OCI-LY1 (cell line): ENCODE data around the gene KRTAP7-1.

Experiments used
- H2AFZ ChIP-seq: fragments of 200-600 bp; sonication (generic), shearing (Covaris generic); 2 replicates; pipeline ENCODE4 v1.6.0; 2014; ENCODE audit warnings: antibody characterized with exemption, mild to moderate bottlenecking, low read length
- H3F3A ChIP-seq: fragments of 200-600 bp; sonication (generic), shearing (Covaris generic); 2 replicates; pipeline ENCODE4 v1.6.0; 2014; ENCODE audit warnings: mild to moderate bottlenecking, antibody characterized with exemption, low read length, moderate library complexity; ENCODE audit not compliant: insufficient read depth
- H3K27ac ChIP-seq: fragments of 200-600 bp; sonication (generic); 2 replicates; pipeline ENCODE4 v1.5.1; 2014; ENCODE audit warnings: low read length, mixed run types, mild to moderate bottlenecking, low read depth; ENCODE audit not compliant: poor library complexity, severe bottlenecking
- H3K27me3 ChIP-seq: fragments of 200-600 bp; sonication (generic); 2 replicates; pipeline ENCODE4 v1.6.0; 2014; ENCODE audit warnings: antibody characterized with exemption, mild to moderate bottlenecking, low read length, moderate library complexity; ENCODE audit not compliant: insufficient read depth
- H3K36me3 ChIP-seq: fragments of 200-600 bp; sonication (generic); 2 replicates; pipeline ENCODE4 v1.6.1; 2014; ENCODE audit warnings: mild to moderate bottlenecking, antibody characterized with exemption, low read length, moderate library complexity, mixed read lengths; ENCODE audit not compliant: insufficient read depth
- H3K4me1 ChIP-seq: fragments of 200-600 bp; sonication (generic); 2 replicates; pipeline ENCODE4 v1.5.1; 2014; ENCODE audit warnings: mild to moderate bottlenecking, low read length, moderate library complexity; ENCODE audit not compliant: insufficient read depth, severe bottlenecking
- H3K4me2 ChIP-seq: fragments of 200-600 bp; sonication (generic), shearing (Covaris generic); 2 replicates; pipeline ENCODE4 v1.6.1; 2014; ENCODE audit warnings: low read length
- H3K4me3 ChIP-seq: fragments of 200-600 bp; sonication (generic); 2 replicates; pipeline ENCODE4 v1.5.1; 2014; ENCODE audit warnings: low read length, low read depth, mild to moderate bottlenecking, mixed read lengths; ENCODE audit not compliant: poor library complexity, severe bottlenecking
- H3K79me2 ChIP-seq: fragments of 200-600 bp; shearing (Covaris generic); 2 replicates; pipeline ENCODE4 v1.6.1; 2016; ENCODE audit warnings: mixed run types, low read length, mixed read lengths; ENCODE audit not compliant: insufficient read depth
- H3K9ac ChIP-seq: fragments of 200-600 bp; sonication (generic), shearing (Covaris generic); 2 replicates; pipeline ENCODE4 v1.6.1; 2014; ENCODE audit warnings: mild to moderate bottlenecking, low read length, mixed read lengths
- H3K9me2 ChIP-seq: fragments of 200-600 bp; sonication (generic), shearing (Covaris generic); 2 replicates; pipeline ENCODE4 v1.6.1; 2014; ENCODE audit warnings: low read depth, mild to moderate bottlenecking, low read length, mixed read lengths
- H3K9me3 ChIP-seq: fragments of 200-600 bp; shearing (Covaris generic); 2 replicates; pipeline ENCODE4 v1.6.1; 2014; ENCODE audit warnings: low read length, mixed read lengths
- H4K20me1 ChIP-seq: fragments of 200-600 bp; sonication (generic), shearing (Covaris generic); 2 replicates; pipeline ENCODE4 v1.6.0; 2016; ENCODE audit warnings: mild to moderate bottlenecking, low read length; ENCODE audit not compliant: insufficient read depth
- CTCF ChIP-seq: fragments of 200-600 bp; sonication (generic), shearing (Covaris generic); IDR thresholded peaks from 2 replicates; pipeline ENCODE4 v1.5.1; 2017; ENCODE audit warnings: mild to moderate bottlenecking, antibody characterized with exemption, low read length, moderate library complexity, mixed read lengths
- EZH2 ChIP-seq: fragments of 200-600 bp; sonication (generic), shearing (Covaris generic); IDR thresholded peaks from 2 replicates; pipeline ENCODE4 v1.8.0; 2017; ENCODE audit warnings: borderline replicate concordance, mixed run types, mild to moderate bottlenecking, antibody characterized with exemption, low read length, moderate library complexity, mixed read lengths

The KRTAP7-1 gene

GRCh38 chr21:30800605-30801004 is 29.0 kb downstream of the KRTAP7-1 start:
- Histone ChIP-seq H3K4me3 (no peak overlapping the region), H3K79me2 (no peaks in the 10 kb centered on the region), H3K9me3 (no peaks in the 10 kb centered on the region), H3K27ac (no peak overlapping the region), H3K4me2 (no peak overlapping the region), H3K36me3 (no peaks in the 10 kb centered on the region), H3K27me3 (no peaks in the 10 kb centered on the region), H4K20me1 (no peaks in the 10 kb centered on the region), H3K9ac (no peak overlapping the region), H3F3A (no peaks in the 10 kb centered on the region), H3K9me2 (no peaks in the 10 kb centered on the region), H3K4me1 (no peaks in the 10 kb centered on the region), H2AFZ (no peak overlapping the region)
- TF ChIP-seq CTCF: no peak

DNA sequence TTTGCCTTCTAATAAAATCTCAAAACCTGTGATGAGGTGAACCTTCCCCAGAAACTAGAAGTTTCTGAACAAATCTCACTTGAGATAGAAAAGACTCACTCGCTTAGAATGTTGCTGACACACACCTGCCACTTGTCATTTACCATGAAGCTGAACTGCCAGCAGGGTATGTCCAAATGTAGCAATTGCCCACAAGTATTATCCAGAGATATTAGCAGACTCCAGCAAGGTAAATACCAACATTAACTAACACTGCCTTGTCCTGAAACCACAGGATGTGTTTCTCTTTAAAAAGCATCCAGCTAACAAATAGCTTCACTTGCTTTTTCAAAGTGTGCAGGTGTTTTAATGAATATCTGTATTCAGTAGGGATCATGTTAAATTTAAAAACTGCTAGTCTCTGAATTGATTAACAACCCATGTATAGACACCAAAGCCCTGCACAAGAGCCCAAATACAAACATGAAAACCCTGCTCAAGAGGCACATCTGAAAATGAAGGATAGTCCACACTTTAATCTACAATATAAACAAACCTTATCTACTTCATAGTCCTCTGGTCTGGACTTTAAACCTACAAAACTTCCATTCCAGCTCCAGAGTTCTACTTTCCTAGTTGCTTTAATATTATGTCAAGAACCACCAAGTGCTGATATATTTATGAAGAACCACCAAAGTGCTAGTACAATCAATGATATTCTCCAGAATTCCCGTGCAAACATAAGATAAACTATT is 35.8 kb downstream of the KRTAP7-1 start:
- no peaks in the 10 kb centered on the region for H3K9me2 ChIP-seq
- H3K27me3 ChIP-seq: no peaks in the 10 kb centered on the region
- TF ChIP-seq EZH2 (no peak), CTCF (no peak)
- H3K9ac ChIP-seq: no peak overlapping the region
- H3K4me1 ChIP-seq: no peaks in the 10 kb centered on the region
- H3K79me2 ChIP-seq: no peaks in the 10 kb centered on the region
- H3K4me2 ChIP-seq: no peak overlapping the region
- H3K27ac ChIP-seq: no peak overlapping the region
- no peak overlapping the region for H3K4me3 ChIP-seq
- no peaks in the 10 kb centered on the region for H3F3A ChIP-seq
- no peaks in the 10 kb centered on the region for H4K20me1 ChIP-seq
- H3K36me3 ChIP-seq: no peaks in the 10 kb centered on the region
- no peak overlapping the region for H2AFZ ChIP-seq
- no peaks in the 10 kb centered on the region for H3K9me3 ChIP-seq

DNA sequence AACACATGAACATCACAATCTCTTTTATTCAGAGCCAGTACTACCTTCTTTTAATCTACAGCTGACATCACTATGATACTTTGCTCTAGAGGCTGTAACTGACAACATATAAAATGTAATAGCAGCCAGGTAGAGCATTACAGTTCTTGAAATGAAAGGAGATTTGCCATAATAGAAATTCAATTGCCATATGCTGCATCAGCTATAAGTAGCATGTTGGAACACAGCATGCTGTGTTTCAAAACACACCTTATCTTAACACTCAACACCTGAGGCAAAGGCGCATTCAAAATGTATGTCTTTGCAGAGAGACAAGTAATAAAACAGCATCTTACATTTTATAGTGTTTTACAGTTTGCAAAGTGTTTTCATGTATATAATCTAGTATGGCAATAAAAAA is 50.3 kb downstream of the KRTAP7-1 start:
- no peak overlapping the region for H3K9ac ChIP-seq
- no peak overlapping the region for H3K27ac ChIP-seq
- no peaks in the 10 kb centered on the region for H3K4me1 ChIP-seq
- no peak overlapping the region for H3K4me3 ChIP-seq
- no peaks in the 10 kb centered on the region for H3K36me3 ChIP-seq
- H3K9me3 ChIP-seq: no peaks in the 10 kb centered on the region
- no peak for TF ChIP-seq EZH2
- no peak for TF ChIP-seq CTCF
- no peaks in the 10 kb centered on the region for H3F3A ChIP-seq
- no peaks in the 10 kb centered on the region for H3K79me2 ChIP-seq
- no peaks in the 10 kb centered on the region for H4K20me1 ChIP-seq
- no peaks in the 10 kb centered on the region for H3K27me3 ChIP-seq
- no peak overlapping the region for H3K4me2 ChIP-seq
- no peaks in the 10 kb centered on the region for H3K9me2 ChIP-seq
- H2AFZ ChIP-seq: no peak overlapping the region
